Esophagus muscularis mucosa (tissue), 3 donors: ENCODE measurements around the gene FMN1.

Source experiments
- POLR2AphosphoS5 ChIP-seq, 2 donors: sonication (generic); formaldehyde crosslinking; IDR thresholded peaks; one replicate each; pipeline ENCODE4 v1.6.1; 2017; ENCODE audit warnings: antibody characterized with exemption in 2 of 2
- TF ChIP-seq, protein P1 (sequence below), 3 experiments: fragments of 200-600 bp in 2 of 3; fragments of 450-650 bp in 1 of 3; sonication (generic) in 2 of 3; IDR thresholded peaks; one replicate each; pipeline ENCODE4 v1.5.1; 2017 to 2019; ENCODE audit warnings: antibody characterized with exemption in 3 of 3, mild to moderate bottlenecking in 2 of 3, moderate library complexity in 1 of 3

DNA sequence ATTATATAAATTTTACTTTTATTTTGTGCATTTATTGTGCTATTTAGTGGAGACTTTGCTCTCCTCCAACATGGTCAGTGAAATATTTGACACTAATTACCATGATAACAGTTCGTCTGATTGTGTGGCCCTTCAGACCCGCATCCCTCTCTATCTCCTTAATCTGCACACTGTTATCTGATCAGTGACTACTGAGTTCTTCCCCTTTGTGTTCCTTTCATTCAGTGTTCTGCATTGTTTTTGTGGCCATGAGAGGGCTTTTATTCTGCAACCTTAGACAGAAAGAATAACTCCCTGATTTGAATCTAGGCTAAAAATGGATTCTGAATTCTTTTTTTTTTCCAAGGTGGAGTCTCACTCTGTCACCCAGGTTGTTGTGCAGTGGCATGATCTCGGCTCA is 11.9 kb upstream of the FMN1 start:
- TF ChIP-seq, protein P1, sequence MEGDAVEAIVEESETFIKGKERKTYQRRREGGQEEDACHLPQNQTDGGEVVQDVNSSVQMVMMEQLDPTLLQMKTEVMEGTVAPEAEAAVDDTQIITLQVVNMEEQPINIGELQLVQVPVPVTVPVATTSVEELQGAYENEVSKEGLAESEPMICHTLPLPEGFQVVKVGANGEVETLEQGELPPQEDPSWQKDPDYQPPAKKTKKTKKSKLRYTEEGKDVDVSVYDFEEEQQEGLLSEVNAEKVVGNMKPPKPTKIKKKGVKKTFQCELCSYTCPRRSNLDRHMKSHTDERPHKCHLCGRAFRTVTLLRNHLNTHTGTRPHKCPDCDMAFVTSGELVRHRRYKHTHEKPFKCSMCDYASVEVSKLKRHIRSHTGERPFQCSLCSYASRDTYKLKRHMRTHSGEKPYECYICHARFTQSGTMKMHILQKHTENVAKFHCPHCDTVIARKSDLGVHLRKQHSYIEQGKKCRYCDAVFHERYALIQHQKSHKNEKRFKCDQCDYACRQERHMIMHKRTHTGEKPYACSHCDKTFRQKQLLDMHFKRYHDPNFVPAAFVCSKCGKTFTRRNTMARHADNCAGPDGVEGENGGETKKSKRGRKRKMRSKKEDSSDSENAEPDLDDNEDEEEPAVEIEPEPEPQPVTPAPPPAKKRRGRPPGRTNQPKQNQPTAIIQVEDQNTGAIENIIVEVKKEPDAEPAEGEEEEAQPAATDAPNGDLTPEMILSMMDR (IDR thresholded peaks at IDR 0.05): no peak
- TF ChIP-seq POLR2AphosphoS5 (IDR thresholded peaks at IDR 0.05): no peak
